Ectodermal cell (in vitro differentiated cells): ENCODE data around the gene TAS2R60.
"Not testable (repeated sequence)": the region's sequence is repeated elsewhere in the genome, so short reads cannot be mapped to it uniquely, and the experiment has no call there.

ENCODE experiments used
- H3K27ac ChIP-seq: 2 replicates; pipeline ENCODE4 v1.7.0; 2013; ENCODE audit warnings: mild to moderate bottlenecking, low read depth, low read length; ENCODE audit not compliant: insufficient read depth, poor library complexity, severe bottlenecking
- H3K27me3 ChIP-seq: 2 replicates; pipeline ENCODE4 v1.7.0; 2013; ENCODE audit warnings: mild to moderate bottlenecking, low read length; ENCODE audit not compliant: insufficient read depth, control insufficient read depth, poor library complexity, severe bottlenecking
- H3K36me3 ChIP-seq: one replicate; pipeline ENCODE4 v1.7.0; 2013; ENCODE audit warnings: low read length; ENCODE audit not compliant: control insufficient read depth, insufficient read depth
- H3K4me1 ChIP-seq: one replicate; pipeline ENCODE4 v1.7.0; 2013; ENCODE audit warnings: low read length; ENCODE audit not compliant: control insufficient read depth, insufficient read depth
- H3K4me3 ChIP-seq: 2 replicates; pipeline ENCODE4 v1.7.0; 2013; ENCODE audit warnings: low read depth, low read length, control low read depth; ENCODE audit not compliant: insufficient read depth
- H3K9me3 ChIP-seq: 2 replicates; pipeline ENCODE4 v1.7.0; 2013; ENCODE audit warnings: mild to moderate bottlenecking, low read length, moderate library complexity; ENCODE audit not compliant: control insufficient read depth
- WGBS, 2 experiments: methylation state at CpG; one replicate each; pipeline ENCODE4 v1.1.7; 2013; ENCODE audit warnings: missing lambda C conversion rate in 2 of 2; 5-methylcytosine and 5-hydroxymethylcytosine counted together

TAS2R60 gene

DNA sequence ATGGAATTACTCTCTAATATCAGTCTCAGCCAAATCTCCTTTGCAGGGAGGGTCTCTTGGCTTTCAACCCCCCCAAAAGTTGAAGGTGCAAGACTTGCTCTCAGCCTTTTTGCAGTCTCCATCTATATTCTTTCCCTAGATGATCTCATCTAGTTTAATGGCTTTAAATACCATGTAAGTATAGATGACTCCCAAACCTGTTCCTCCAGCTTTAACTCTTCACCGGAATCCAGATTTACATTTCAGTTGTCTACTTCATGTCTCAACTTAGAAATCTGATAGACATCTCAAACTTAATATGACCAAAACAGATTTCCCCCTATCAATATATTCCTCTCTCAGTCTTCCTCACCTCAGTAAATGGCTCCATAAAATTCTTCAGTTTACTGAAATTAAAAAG, 24.5 kb downstream of the TAS2R60 start:
- Histone ChIP-seq H3K9me3 (no peaks in the 10 kb centered on the region), H3K27me3 (no peaks in the 10 kb centered on the region), H3K27ac (no peak overlapping the region), H3K4me1 (no peaks in the 10 kb centered on the region), H3K36me3 (no peaks in the 10 kb centered on the region), H3K4me3 (no peak overlapping the region)
- WGBS, 2 experiments, result 98 to 100% methylated on average over 1 of the region's 1 CpG

DNA sequence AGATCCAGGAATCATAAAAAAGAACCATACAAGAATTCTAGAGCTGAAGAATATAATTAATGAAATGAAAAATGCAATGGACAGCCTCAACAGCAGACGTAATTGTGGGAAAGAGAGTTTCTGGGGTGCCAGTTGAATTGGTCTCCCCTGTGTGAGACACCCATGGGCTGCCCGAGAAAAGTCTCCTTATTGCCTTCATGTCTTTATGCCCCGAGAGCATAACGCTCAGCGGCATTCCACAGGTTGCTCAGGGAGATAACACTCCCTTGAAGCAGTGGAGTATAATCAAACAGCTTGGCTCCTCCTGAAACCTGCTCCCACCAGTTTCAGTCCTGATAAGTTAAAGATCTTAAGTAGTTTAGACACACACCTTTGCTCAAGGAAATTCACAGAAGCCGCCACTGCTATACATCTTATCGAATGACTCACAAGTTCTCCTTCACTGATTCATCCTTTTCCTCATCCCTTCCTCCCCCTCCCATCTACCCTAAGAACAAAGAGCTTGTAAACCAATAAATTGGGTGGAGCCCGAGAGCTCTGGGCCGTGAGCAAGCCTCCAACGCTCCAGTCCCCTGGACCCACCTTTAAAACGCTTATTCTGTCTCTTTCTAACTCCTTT, 28.9 kb downstream of the TAS2R60 start:
- not testable (repeated sequence) for H3K27ac ChIP-seq, H3K4me3 ChIP-seq, H3K9me3 ChIP-seq, H3K4me1 ChIP-seq, H3K27me3 ChIP-seq, H3K36me3 ChIP-seq
- 80 to 84% methylated on average over 11 of the region's 11 CpGs for WGBS, 2 experiments

DNA sequence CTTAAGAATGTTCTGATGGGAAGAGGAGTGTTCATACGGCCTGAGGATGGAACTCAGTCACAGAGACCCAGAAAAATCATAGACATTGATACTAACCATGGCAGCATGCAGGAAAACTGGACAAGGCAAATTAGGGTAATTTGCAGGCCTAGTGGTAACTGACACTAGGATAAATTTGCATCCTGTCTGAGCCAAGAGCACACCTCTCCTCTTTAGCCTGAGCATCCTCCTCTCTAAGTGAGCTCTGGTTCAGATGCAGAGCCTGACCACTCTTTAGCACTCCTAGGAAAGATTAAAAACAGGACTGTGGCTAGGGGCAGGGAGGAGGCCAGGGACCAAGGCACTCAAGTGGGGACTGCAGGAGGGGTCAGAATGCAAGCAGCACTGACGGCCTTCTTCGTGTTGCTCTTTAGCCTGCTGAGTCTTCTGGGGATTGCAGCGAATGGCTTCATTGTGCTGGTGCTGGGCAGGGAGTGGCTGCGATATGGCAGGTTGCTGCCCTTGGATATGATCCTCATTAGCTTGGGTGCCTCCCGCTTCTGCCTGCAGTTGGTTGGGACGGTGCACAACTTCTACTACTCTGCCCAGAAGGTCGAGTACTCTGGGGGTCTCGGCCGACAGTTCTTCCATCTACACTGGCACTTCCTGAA, 34.4 kb downstream of the TAS2R60 start, which contains the start of gene TAS2R41:
Gene TAS2R41 (plus strand): TSS at position 373 of the 650 bp plus-strand sequence. CDS start 0 bp downstream, at position 373.
- Histone ChIP-seq H3K4me1 (no peaks in the 10 kb centered on the region), H3K4me3 (no peak within 1 kb of the TSS), H3K27me3 (no peaks in the 10 kb centered on the region), H3K9me3 (no peaks in the 10 kb centered on the region), H3K36me3 (no peaks in the 10 kb centered on the region), H3K27ac (no peak within 1 kb of the TSS)
- 71 to 77% methylated on average over 10 of the region's 10 CpGs for WGBS, 2 experiments

DNA sequence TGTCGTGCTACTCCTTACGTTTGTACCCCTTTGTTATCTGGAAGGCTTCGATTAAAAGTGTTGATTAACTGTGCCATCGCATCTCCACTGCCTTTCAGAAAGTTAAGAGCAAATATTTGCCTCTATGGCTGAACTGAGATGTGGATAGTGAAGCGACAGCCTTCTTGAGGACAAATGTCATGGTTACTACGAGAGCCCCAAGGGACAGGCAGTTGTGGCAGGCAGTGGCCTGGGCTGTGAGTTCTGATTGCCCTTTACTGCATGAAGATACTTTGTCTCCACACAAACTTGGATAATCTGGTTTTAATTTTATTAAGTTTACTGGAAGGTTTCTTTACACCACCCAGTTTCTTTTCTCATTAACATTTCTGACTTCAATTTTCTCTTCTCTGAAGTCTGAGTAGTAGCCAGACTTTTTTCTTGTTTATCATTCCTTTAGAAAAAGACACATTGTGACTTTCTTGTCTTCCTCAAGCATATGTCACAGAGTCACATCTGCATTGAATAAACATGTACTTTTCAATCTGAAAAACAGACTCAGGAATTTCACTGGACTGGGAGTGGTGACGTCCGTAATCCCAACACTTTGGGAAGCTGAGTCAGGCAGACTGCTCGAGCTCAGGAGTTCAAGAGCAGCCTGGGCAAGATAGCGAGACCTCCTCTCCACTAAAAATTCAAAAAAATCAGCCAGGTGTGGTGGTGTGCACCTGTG, 36.0 kb downstream of the TAS2R60 start:
- H3K4me3 ChIP-seq, result no peak overlapping the region
- WGBS, 2 experiments, result 85 to 89% methylated on average over 10 of the region's 10 CpGs
- H3K27ac ChIP-seq, result no peak overlapping the region
- no peaks in the 10 kb centered on the region for H3K4me1 ChIP-seq
- H3K9me3 ChIP-seq, result no peaks in the 10 kb centered on the region
- H3K27me3 ChIP-seq, result no peaks in the 10 kb centered on the region
- no peaks in the 10 kb centered on the region for H3K36me3 ChIP-seq

DNA sequence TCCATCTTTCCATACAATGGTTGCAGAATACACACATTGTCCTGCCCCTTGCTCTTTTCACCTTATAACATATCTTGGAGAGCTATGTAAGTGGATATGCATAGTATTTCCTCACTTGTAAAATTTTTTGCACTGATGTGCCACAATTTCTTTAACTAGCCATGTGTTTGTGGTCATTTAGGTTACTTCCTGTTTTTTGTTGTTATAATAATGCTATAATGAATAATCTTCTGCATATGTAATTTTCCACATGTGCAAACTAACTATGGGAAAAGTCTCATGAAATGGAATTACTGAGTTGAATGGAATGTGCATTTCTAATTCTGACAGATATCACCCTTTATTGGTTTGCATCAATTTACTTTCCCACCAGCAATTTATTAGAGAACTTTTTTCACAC, 37.2 kb downstream of the TAS2R60 start:
- no peaks in the 10 kb centered on the region for H3K9me3 ChIP-seq
- no peaks in the 10 kb centered on the region for H3K27me3 ChIP-seq
- H3K4me1 ChIP-seq, result no peaks in the 10 kb centered on the region
- no peak overlapping the region for H3K27ac ChIP-seq
- no peaks in the 10 kb centered on the region for H3K36me3 ChIP-seq
- H3K4me3 ChIP-seq, result no peak overlapping the region

DNA sequence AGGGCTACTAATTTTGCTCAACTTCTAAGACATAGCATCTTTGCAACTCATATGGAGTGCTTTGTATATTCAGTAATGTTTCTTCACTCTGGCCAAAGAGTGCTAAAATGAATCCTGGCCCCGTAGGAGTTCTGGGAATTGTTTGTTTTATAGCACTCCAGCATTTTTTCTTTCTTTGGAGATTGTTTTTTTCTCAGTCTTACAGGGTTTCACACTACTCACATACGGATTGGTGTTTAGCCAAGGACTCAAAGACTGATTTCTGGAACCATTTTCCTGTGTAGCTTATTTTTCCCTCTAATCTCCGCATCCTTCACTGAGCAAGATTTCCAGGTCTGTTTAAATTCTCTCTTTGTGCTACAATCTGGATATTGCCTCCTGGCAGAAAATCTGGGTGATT, 40.9 kb downstream of the TAS2R60 start:
- no peaks in the 10 kb centered on the region for H3K4me1 ChIP-seq
- H3K9me3 ChIP-seq, result no peaks in the 10 kb centered on the region
- no peaks in the 10 kb centered on the region for H3K27me3 ChIP-seq
- H3K36me3 ChIP-seq, result no peaks in the 10 kb centered on the region
- no peak overlapping the region for H3K27ac ChIP-seq
- WGBS, 2 experiments, result 87 to 90% methylated on average over 3 of the region's 3 CpGs
- no peak overlapping the region for H3K4me3 ChIP-seq

DNA sequence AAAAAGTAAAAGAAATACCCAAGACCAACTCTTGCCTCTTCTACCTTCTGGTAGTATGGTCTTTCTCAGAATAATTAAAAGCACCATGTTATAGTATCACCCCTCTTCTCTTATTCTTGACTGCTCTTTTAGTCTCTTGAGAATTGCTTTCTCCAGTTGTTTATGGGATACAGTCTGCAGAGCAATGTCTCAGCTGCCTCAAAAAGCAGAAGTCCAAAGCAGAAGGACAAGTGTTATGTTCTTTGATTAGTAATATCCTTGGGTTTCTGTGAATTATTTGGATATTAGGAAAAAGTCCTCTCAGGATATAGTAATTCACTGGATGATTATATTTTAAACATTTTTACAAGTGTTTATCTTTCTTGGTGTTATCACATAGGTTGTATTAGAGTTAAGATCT, 41.8 kb downstream of the TAS2R60 start:
- Histone ChIP-seq H3K27ac (no peak overlapping the region), H3K27me3 (no peaks in the 10 kb centered on the region), H3K9me3 (no peaks in the 10 kb centered on the region), H3K4me3 (no peak overlapping the region), H3K36me3 (no peaks in the 10 kb centered on the region), H3K4me1 (no peaks in the 10 kb centered on the region)

DNA sequence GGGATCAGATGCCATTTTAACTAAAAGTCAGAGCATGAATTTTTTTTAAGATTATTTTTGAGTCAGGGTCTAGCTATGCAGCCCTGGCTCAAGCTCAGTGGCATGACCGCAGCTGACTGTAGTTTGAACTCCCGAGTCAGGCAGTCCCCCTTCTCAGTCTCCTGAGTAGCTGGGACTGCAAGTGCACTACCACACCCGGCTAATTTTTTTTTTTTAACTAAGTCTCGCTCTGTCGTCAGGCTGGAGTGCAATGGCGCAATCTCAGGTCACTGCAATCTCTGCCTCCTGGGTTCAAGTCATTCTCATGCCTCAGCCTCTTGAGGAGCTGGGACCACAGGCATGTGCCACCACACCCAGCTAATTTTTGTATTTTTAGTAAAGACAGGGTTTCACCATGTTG, 42.2 kb downstream of the TAS2R60 start:
- no peak overlapping the region for H3K27ac ChIP-seq
- no peaks in the 10 kb centered on the region for H3K27me3 ChIP-seq
- no peaks in the 10 kb centered on the region for H3K36me3 ChIP-seq
- no peak overlapping the region for H3K4me3 ChIP-seq
- WGBS, 2 experiments, result 91 to 93% methylated on average over 6 of the region's 6 CpGs
- H3K9me3 ChIP-seq, result no peaks in the 10 kb centered on the region
- H3K4me1 ChIP-seq, result no peaks in the 10 kb centered on the region

DNA sequence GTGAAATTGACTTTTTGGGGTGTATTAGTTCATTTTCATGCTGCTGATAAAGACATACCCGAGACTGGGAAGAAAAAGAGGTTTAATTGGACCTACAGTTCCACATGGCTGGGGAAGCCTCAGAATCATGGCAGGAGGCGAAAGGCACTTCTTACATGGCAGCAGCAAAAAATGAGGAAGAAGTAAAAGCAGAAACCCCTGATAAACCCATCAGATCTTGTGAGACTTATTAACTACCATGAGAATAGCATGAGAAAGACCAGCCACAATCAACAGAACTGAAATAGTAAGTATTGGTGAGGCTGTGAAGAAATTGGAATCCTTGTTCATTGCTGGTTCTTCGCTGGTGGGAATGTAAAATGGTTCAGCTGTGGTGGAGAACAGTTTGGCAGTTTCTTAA, 43.0 kb downstream of the TAS2R60 start:
- not testable (repeated sequence) for H3K4me1 ChIP-seq, H3K36me3 ChIP-seq, H3K4me3 ChIP-seq, H3K27ac ChIP-seq, H3K9me3 ChIP-seq, H3K27me3 ChIP-seq
- WGBS, 2 experiments, result 95 to 98% methylated on average over 3 of the region's 3 CpGs

DNA sequence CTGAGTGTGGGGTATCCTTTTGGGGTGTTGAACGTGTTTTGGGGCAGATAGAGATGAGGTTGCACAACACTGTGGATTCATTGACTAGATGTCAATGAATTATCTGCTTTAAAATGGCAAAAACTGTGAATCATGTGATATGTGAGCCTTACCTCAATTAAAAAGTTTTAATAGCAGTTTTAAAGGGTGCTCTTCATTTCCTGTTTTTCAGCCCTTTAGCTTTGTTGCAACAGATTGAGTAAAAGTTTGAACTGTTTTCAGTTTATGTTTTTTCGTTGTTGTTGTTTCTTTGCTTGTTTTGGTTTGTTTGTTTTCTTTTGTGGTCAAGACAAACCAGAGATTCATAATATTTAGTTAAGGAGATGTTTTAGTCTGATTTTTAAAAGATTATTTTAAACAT, 43.8 kb downstream of the TAS2R60 start:
- WGBS, 2 experiments, result 87 to 88% methylated on average over 2 of the region's 2 CpGs

More for the DNA sequence above, 43.8 kb downstream of the TAS2R60 start:
- Histone ChIP-seq H3K4me3 (no peak overlapping the region), H3K27ac (no peak overlapping the region), H3K4me1 (no peaks in the 10 kb centered on the region), H3K27me3 (no peaks in the 10 kb centered on the region), H3K36me3 (no peaks in the 10 kb centered on the region), H3K9me3 (no peaks in the 10 kb centered on the region)
